Mucosa of stomach (tissue), 1 donor: ENCODE measurements around the gene SH3D19.

Source experiments
- H3K27me3 ChIP-seq: one replicate; pipeline ENCODE4 v1.7.0; 2013; ENCODE audit warnings: mild to moderate bottlenecking, low read length; ENCODE audit not compliant: control insufficient read depth, insufficient read depth
- H3K36me3 ChIP-seq: one replicate; pipeline ENCODE4 v1.7.0; 2013; ENCODE audit warnings: low read length; ENCODE audit not compliant: control insufficient read depth, insufficient read depth
- H3K4me1 ChIP-seq: one replicate; pipeline ENCODE4 v1.7.0; 2013; ENCODE audit warnings: mild to moderate bottlenecking, low read length; ENCODE audit not compliant: control insufficient read depth, insufficient read depth
- H3K4me3 ChIP-seq: one replicate; pipeline ENCODE4 v1.7.0; 2013; ENCODE audit warnings: low read length
- H3K9ac ChIP-seq: one replicate; pipeline ENCODE4 v1.7.0; 2013; ENCODE audit warnings: mild to moderate bottlenecking, low read length, moderate library complexity
- H3K9me3 ChIP-seq: one replicate; pipeline ENCODE4 v1.7.0; 2013; ENCODE audit warnings: mild to moderate bottlenecking, low read length, moderate library complexity; ENCODE audit not compliant: control insufficient read depth
- donor health status: Pancreatic carcinoma.

The SH3D19 gene

GRCh38 chr4:151173871-151174270 lies 151.5 kb downstream of the SH3D19 start:
- Histone ChIP-seq H3K9ac (no peak overlapping the region), H3K27me3 (no peaks in the 10 kb centered on the region), H3K4me1 (no peaks in the 10 kb centered on the region), H3K4me3 (no peak overlapping the region), H3K36me3 (no peaks in the 10 kb centered on the region), H3K9me3 (no peaks in the 10 kb centered on the region)

GRCh38 chr4:151169900-151170299 lies 155.5 kb downstream of the SH3D19 start:
- Histone ChIP-seq H3K27me3 (no peaks in the 10 kb centered on the region), H3K4me3 (no peak overlapping the region), H3K36me3 (no peaks in the 10 kb centered on the region), H3K9ac (no peak overlapping the region), H3K9me3 (no peaks in the 10 kb centered on the region), H3K4me1 (no peaks in the 10 kb centered on the region)

- no peaks in the 10 kb centered on the region for H3K9me3 ChIP-seq
- H3K27me3 ChIP-seq = no peaks in the 10 kb centered on the region
- H3K36me3 ChIP-seq = no peaks in the 10 kb centered on the region
- H3K4me1 ChIP-seq = no peaks in the 10 kb centered on the region
- H3K4me3 ChIP-seq = no peak overlapping the region
- no peak overlapping the region for H3K9ac ChIP-seq
These were observed 156.2 kb downstream of the SH3D19 start for GRCh38 chr4:151169223-151169622.

GRCh38 chr4:151167561-151167960 lies 157.8 kb downstream of the SH3D19 start:
- H3K27me3 ChIP-seq = no peaks in the 10 kb centered on the region
- H3K4me1 ChIP-seq = no peaks in the 10 kb centered on the region
- H3K4me3 ChIP-seq = no peak overlapping the region
- H3K9ac ChIP-seq = no peak overlapping the region
- H3K9me3 ChIP-seq = no peaks in the 10 kb centered on the region
- peaks cover 4% of the 10 kb centered on the region for H3K36me3 ChIP-seq

GRCh38 chr4:151166636-151167035 lies 158.8 kb downstream of the SH3D19 start:
- Histone ChIP-seq H3K36me3 (peaks cover 4% of the 10 kb centered on the region), H3K27me3 (no peaks in the 10 kb centered on the region), H3K9ac (no peak overlapping the region), H3K4me3 (no peak overlapping the region), H3K9me3 (no peaks in the 10 kb centered on the region), H3K4me1 (no peaks in the 10 kb centered on the region)

- Histone ChIP-seq H3K36me3 (peaks cover 4% of the 10 kb centered on the region), H3K9ac (no peak overlapping the region), H3K27me3 (no peaks in the 10 kb centered on the region), H3K9me3 (no peaks in the 10 kb centered on the region), H3K4me3 (no peak overlapping the region), H3K4me1 (no peaks in the 10 kb centered on the region)
These were observed 160.0 kb downstream of the SH3D19 start for GRCh38 chr4:151165205-151166000.

GRCh38 chr4:151163855-151164254 lies 161.6 kb downstream of the SH3D19 start:
- H3K27me3 ChIP-seq = no peaks in the 10 kb centered on the region
- no peaks in the 10 kb centered on the region for H3K9me3 ChIP-seq
- H3K4me1 ChIP-seq = no peaks in the 10 kb centered on the region
- H3K36me3 ChIP-seq = peaks cover 4% of the 10 kb centered on the region
- H3K9ac ChIP-seq = no peak overlapping the region
- H3K4me3 ChIP-seq = no peak overlapping the region

GRCh38 chr4:151158979-151159378 lies 166.4 kb downstream of the SH3D19 start:
- Histone ChIP-seq H3K36me3 (peaks cover 3% of the 10 kb centered on the region), H3K9me3 (no peaks in the 10 kb centered on the region), H3K27me3 (no peaks in the 10 kb centered on the region), H3K4me3 (no peak overlapping the region), H3K4me1 (no peaks in the 10 kb centered on the region), H3K9ac (no peak overlapping the region)

- Histone ChIP-seq H3K9me3 (no peaks in the 10 kb centered on the region), H3K4me1 (no peaks in the 10 kb centered on the region), H3K4me3 (no peak overlapping the region), H3K27me3 (no peaks in the 10 kb centered on the region), H3K36me3 (no peaks in the 10 kb centered on the region), H3K9ac (no peak overlapping the region)
These were observed 167.9 kb downstream of the SH3D19 start for GRCh38 chr4:151157543-151157942.

GRCh38 chr4:151153585-151153984 lies 171.8 kb downstream of the SH3D19 start:
- Histone ChIP-seq H3K4me1 (peaks cover 6% of the 10 kb centered on the region), H3K4me3 (no peak overlapping the region), H3K9me3 (no peaks in the 10 kb centered on the region), H3K9ac (no peak overlapping the region), H3K36me3 (no peaks in the 10 kb centered on the region), H3K27me3 (no peaks in the 10 kb centered on the region)

GRCh38 chr4:151152028-151152427 lies 173.4 kb downstream of the SH3D19 start:
- H3K9ac ChIP-seq = no peak overlapping the region

GRCh38 chr4:151150821-151151580 lies 174.4 kb downstream of the SH3D19 start:
- no peaks in the 10 kb centered on the region for H3K36me3 ChIP-seq

More at GRCh38 chr4:151152028-151152427, 173.4 kb downstream of the SH3D19 start:
- peaks cover 6% of the 10 kb centered on the region for H3K4me1 ChIP-seq
- no peak overlapping the region for H3K4me3 ChIP-seq
- no peaks in the 10 kb centered on the region for H3K36me3 ChIP-seq
- H3K9me3 ChIP-seq = no peaks in the 10 kb centered on the region
- H3K27me3 ChIP-seq = no peaks in the 10 kb centered on the region

More at GRCh38 chr4:151150821-151151580, 174.4 kb downstream of the SH3D19 start:
- Histone ChIP-seq H3K9me3 (no peaks in the 10 kb centered on the region), H3K4me3 (no peak overlapping the region), H3K4me1 (peaks cover 6% of the 10 kb centered on the region), H3K27me3 (no peaks in the 10 kb centered on the region), H3K9ac (no peak overlapping the region)
